HEK293 (cell line): ENCODE data around the gene KNOP1.

Experiments used
- ATF2 ChIP-seq: fragments of 450-650 bp; formaldehyde crosslinking; IDR thresholded peaks from 2 replicates; pipeline ENCODE4 v1.5.1; 2016; ENCODE audit warnings: missing biosample characterization, missing genetic modification characterization, low read depth
- CTCF ChIP-seq: fragments of 450-650 bp; formaldehyde crosslinking; IDR thresholded peaks from 2 replicates; pipeline ENCODE4 v1.5.1; 2016; ENCODE audit warnings: missing biosample characterization, missing genetic modification characterization
- OVOL3 ChIP-seq: fragments of 450-650 bp; formaldehyde crosslinking; IDR thresholded peaks from 2 replicates; pipeline ENCODE4 v1.5.1; 2016; ENCODE audit warnings: missing biosample characterization, missing genetic modification characterization
- PATZ1 ChIP-seq: fragments of 450-650 bp; formaldehyde crosslinking; IDR thresholded peaks from 2 replicates; pipeline ENCODE4 v1.5.1; 2016; ENCODE audit warnings: missing biosample characterization, missing genetic modification characterization
- ZBTB49 ChIP-seq: fragments of 450-650 bp; formaldehyde crosslinking; IDR thresholded peaks from 2 replicates; pipeline ENCODE4 v1.5.1; 2016; ENCODE audit warnings: missing biosample characterization, missing genetic modification characterization, low read depth
- ZNF211 ChIP-seq: fragments of 450-650 bp; formaldehyde crosslinking; IDR thresholded peaks from 2 replicates; pipeline ENCODE4 v1.5.1; 2016; ENCODE audit warnings: low read depth, missing biosample characterization, missing genetic modification characterization
- ZNF707 ChIP-seq: fragments of 450-650 bp; formaldehyde crosslinking; IDR thresholded peaks from 2 replicates; pipeline ENCODE4 v1.5.1; 2016; ENCODE audit warnings: missing biosample characterization, missing genetic modification characterization
- ZNF76 ChIP-seq: fragments of 450-650 bp; formaldehyde crosslinking; IDR thresholded peaks from 2 replicates; pipeline ENCODE4; 2016; ENCODE audit warnings: low read depth, missing biosample characterization, missing genetic modification characterization, borderline replicate concordance
- ZNF785 ChIP-seq: fragments of 450-650 bp; formaldehyde crosslinking; IDR thresholded peaks from 2 replicates; pipeline ENCODE4 v1.5.1; 2016; ENCODE audit warnings: missing biosample characterization, missing genetic modification characterization
- TF ChIP-seq, protein P1 (sequence below): fragments of 450-650 bp; formaldehyde crosslinking; IDR thresholded peaks from 2 replicates; pipeline ENCODE4 v1.5.1; 2017; ENCODE audit warnings: missing biosample characterization, mild to moderate bottlenecking, missing genetic modification characterization, moderate library complexity
- TF ChIP-seq, protein P2 (sequence below): fragments of 450-650 bp; formaldehyde crosslinking; IDR thresholded peaks from 2 replicates; pipeline ENCODE4 v1.5.1; 2017; ENCODE audit warnings: missing biosample characterization, missing genetic modification characterization

DNA sequence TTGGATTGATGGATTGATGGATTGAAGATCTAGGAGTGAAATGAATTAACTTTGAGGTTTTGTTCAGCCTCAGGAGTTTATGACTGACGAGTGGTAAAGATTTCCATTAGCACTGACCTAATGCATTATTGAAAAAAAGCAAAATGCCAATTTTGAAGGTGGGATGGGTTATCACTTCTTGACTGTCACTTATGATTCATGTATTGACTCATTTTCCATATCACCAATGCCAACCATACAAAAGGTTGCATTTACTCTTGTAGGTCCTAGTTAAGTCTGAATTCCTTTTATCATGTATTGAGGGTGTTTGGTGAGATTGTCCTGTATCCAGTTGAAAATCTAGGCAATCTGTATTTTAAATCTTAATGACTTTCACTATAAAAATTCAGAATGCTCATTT lies 57.6 kb downstream of the KNOP1 start:
- TF ChIP-seq ZNF76 (tag by site-specific recombination): no peak
- no peak for TF ChIP-seq CTCF
- TF ChIP-seq PATZ1 (tag by site-specific recombination): no peak
- TF ChIP-seq ZNF707 (tag by site-specific recombination): no peak
- no peak for TF ChIP-seq OVOL3
- no peak for TF ChIP-seq ZNF785 (tag by site-specific recombination)
- no peak for TF ChIP-seq ZBTB49 (tag by site-specific recombination)
- TF ChIP-seq, protein P1, sequence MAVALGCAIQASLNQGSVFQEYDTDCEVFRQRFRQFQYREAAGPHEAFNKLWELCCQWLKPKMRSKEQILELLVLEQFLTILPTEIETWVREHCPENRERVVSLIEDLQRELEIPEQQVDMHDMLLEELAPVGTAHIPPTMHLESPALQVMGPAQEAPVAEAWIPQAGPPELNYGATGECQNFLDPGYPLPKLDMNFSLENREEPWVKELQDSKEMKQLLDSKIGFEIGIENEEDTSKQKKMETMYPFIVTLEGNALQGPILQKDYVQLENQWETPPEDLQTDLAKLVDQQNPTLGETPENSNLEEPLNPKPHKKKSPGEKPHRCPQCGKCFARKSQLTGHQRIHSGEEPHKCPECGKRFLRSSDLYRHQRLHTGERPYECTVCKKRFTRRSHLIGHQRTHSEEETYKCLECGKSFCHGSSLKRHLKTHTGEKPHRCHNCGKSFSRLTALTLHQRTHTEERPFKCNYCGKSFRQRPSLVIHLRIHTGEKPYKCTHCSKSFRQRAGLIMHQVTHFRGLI (tag by site-specific recombination): no peak
- TF ChIP-seq, protein P2, sequence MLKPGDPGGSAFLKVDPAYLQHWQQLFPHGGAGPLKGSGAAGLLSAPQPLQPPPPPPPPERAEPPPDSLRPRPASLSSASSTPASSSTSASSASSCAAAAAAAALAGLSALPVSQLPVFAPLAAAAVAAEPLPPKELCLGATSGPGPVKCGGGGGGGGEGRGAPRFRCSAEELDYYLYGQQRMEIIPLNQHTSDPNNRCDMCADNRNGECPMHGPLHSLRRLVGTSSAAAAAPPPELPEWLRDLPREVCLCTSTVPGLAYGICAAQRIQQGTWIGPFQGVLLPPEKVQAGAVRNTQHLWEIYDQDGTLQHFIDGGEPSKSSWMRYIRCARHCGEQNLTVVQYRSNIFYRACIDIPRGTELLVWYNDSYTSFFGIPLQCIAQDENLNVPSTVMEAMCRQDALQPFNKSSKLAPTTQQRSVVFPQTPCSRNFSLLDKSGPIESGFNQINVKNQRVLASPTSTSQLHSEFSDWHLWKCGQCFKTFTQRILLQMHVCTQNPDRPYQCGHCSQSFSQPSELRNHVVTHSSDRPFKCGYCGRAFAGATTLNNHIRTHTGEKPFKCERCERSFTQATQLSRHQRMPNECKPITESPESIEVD (tag by site-specific recombination): no peak
- no peak for TF ChIP-seq ZNF211
- no peak for TF ChIP-seq ATF2
